ENCODE data around the gene ZNF687.

ZNF687 gene

GRCh38 chr1:151326619-151327222, 44.6 kb downstream of the ZNF687 start (continued):
- TF ChIP-seq CREB5 (CRISPR knock-in tag; IDR thresholded peaks at IDR 0.05; ENCODE audit: low read depth), result no peak
- no peak for TF ChIP-seq ZFP30 (CRISPR knock-in tag; IDR thresholded peaks at IDR 0.05)
- TF ChIP-seq OSR1 (CRISPR knock-in tag; IDR thresholded peaks at IDR 0.05), result no peak

GRCh38 chr1:151327223-151327902, 45.3 kb downstream of the ZNF687 start, which contains the start of gene PI4KB:
Gene PI4KB (minus strand): TSS chr1:151327416. CDS start chr1:151316481, 10,935 bp downstream.
- peak; percentile 97 for ATAC-seq
- TF ChIP-seq SNAI2 (CRISPR knock-in tag; IDR thresholded peaks at IDR 0.05), result no peak
- TF ChIP-seq POU6F1 (CRISPR knock-in tag; IDR thresholded peaks at IDR 0.05; ENCODE audit: borderline replicate concordance, low read depth), result peak; percentile 74; the same call in 1 of the 2 replicates

GRCh38 chr1:151327903-151328674, 46.0 kb downstream of the ZNF687 start:
- ATAC-seq, result no peak; the same call in 2 of the 3 replicates
- TF ChIP-seq ZNF70 (CRISPR knock-in tag; IDR thresholded peaks at IDR 0.05), result peak; percentile 88
- no peak for TF ChIP-seq CSRNP3 (CRISPR knock-in tag; IDR thresholded peaks at IDR 0.05)

- ATAC-seq, result no peak
- TF ChIP-seq ZNF70 (CRISPR knock-in tag; IDR thresholded peaks at IDR 0.05) (no peak), PPARA (CRISPR knock-in tag; IDR thresholded peaks at IDR 0.05; ENCODE audit: borderline replicate concordance) (no peak), PATZ1 (CRISPR knock-in tag; IDR thresholded peaks at IDR 0.05; ENCODE audit: borderline replicate concordance) (no peak), SNAI2 (CRISPR knock-in tag; IDR thresholded peaks at IDR 0.05) (no peak), GLIS3 (CRISPR knock-in tag; IDR thresholded peaks at IDR 0.05) (no peak), BACH2 (CRISPR knock-in tag; IDR thresholded peaks at IDR 0.05; ENCODE audit: borderline replicate concordance) (no peak), CSRNP3 (CRISPR knock-in tag; IDR thresholded peaks at IDR 0.05) (no peak), CSDC2 (CRISPR knock-in tag; IDR thresholded peaks at IDR 0.05) (no peak), OSR1 (CRISPR knock-in tag; IDR thresholded peaks at IDR 0.05) (no peak)
Measured at GRCh38 chr1:151334822-151335221, 52.7 kb downstream of the ZNF687 start.

GRCh38 chr1:151336556-151336955, 54.5 kb downstream of the ZNF687 start:
- no peak for ATAC-seq
- TF ChIP-seq PPARA (CRISPR knock-in tag; IDR thresholded peaks at IDR 0.05; ENCODE audit: borderline replicate concordance), result no peak
- no peak for TF ChIP-seq SNAI2 (CRISPR knock-in tag; IDR thresholded peaks at IDR 0.05)
- no peak for TF ChIP-seq ZNF565 (CRISPR knock-in tag; conservative IDR thresholded peaks at IDR 0.05; ENCODE audit: low read depth)
- TF ChIP-seq ISL1 (CRISPR knock-in tag; IDR thresholded peaks at IDR 0.05), result no peak
- no peak for TF ChIP-seq CSRNP3 (CRISPR knock-in tag; IDR thresholded peaks at IDR 0.05)
- TF ChIP-seq GLIS3 (CRISPR knock-in tag; IDR thresholded peaks at IDR 0.05), result no peak
- no peak for TF ChIP-seq ZFP30 (CRISPR knock-in tag; IDR thresholded peaks at IDR 0.05)
- no peak for TF ChIP-seq ZC3H10 (CRISPR knock-in tag; IDR thresholded peaks at IDR 0.05)
- TF ChIP-seq BACH2 (CRISPR knock-in tag; IDR thresholded peaks at IDR 0.05; ENCODE audit: borderline replicate concordance), result no peak
- no peak for TF ChIP-seq TCF4 (CRISPR knock-in tag; IDR thresholded peaks at IDR 0.05; ENCODE audit: borderline replicate concordance)
- TF ChIP-seq TOX (CRISPR knock-in tag; IDR thresholded peaks at IDR 0.05; ENCODE audit: borderline replicate concordance), result no peak
